Measurements from ENCODE around the gene CD40.
A peak's percentile ranks its signal among the peaks of the same experiment; 100 is the strongest.

Gene CD40

DNA sequence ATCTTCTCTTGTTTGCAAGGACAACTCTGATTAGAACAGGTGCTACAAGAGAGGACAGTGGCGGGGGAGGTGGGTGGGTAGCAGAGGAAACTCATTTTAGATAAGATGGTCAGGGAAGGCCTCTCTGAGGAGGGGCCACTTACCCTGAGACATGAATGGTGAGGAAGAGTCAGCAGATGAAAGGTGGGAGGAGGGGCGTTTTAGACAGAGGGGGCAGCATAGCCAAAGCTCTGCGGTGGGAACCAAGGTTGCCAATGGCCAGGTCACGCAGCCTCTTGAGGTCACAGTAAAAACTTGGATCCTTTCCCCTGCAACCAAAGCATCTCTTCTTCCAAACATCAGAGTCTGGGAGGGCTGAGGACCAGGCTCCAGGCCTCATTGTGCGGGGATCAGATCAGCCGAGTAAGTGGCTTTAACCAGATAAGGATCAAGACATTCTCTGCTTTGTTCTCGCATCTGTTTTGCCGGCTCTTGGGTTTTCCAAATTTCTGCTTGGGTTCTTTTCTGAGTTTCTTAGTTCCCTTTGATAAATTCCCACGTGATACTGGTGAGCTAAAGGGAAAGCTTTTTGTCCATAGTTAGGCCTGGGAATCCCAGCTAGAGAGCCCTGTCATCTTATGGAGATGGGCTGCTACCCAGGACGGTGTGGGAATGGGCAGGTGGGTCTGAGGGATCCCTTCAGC, 5.5 kb upstream of the CD40 start:
- no peaks in the 10 kb centered on the region for H3K36me3 ChIP-seq (ENCODE audit: control insufficient read depth, insufficient read depth, low read length)
- no peak overlapping the region for H3K27ac ChIP-seq (ENCODE audit: low read depth, low read length, severe bottlenecking)
- WGBS, 2 experiments (ENCODE audit: insufficient coverage in 2 of 2), result 77 to 93% methylated on average over 6 to 8 of the region's 10 CpGs
- H3K9me3 ChIP-seq (ENCODE audit: control insufficient read depth, low read length), result no peaks in the 10 kb centered on the region
- no peak overlapping the region for H3K4me3 ChIP-seq (ENCODE audit: extremely low read depth, insufficient read depth, low read length, poor library complexity, severe bottlenecking)
- no peaks in the 10 kb centered on the region for H3K4me1 ChIP-seq (ENCODE audit: control insufficient read depth, insufficient read depth, low read length, poor library complexity, severe bottlenecking)

DNA sequence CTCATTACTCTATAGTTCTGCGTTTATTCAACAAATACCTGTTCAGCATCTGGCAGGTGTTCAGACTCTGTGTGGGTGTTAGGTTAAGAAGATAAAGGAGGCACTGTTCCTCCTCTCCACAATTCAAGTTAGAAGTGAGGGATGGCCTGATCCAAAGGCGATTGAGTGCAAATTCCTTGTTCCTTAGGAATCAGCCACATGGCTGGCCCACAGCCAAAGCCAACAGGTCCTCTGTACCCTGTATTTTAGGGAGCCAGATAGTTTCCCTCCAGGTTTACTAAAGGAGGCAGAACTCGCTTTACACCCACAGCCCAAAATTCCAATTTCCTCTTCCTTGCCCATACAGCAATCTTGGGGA, 5.0 kb upstream of the CD40 start:
- Histone ChIP-seq H3K4me1 (ENCODE audit: control insufficient read depth, insufficient read depth, low read length, poor library complexity, severe bottlenecking) (no peaks in the 10 kb centered on the region), H3K36me3 (ENCODE audit: control insufficient read depth, insufficient read depth, low read length) (no peaks in the 10 kb centered on the region), H3K9me3 (ENCODE audit: control insufficient read depth, low read length) (no peaks in the 10 kb centered on the region), H3K4me3 (ENCODE audit: extremely low read depth, insufficient read depth, low read length, poor library complexity, severe bottlenecking) (no peak overlapping the region), H3K27ac (ENCODE audit: low read depth, low read length, severe bottlenecking) (no peak overlapping the region)
- WGBS, 2 experiments (ENCODE audit: insufficient coverage in 2 of 2), result 100% methylated on average over 1 of the region's 3 CpGs

- no peaks in the 10 kb centered on the region for H3K4me1 ChIP-seq (ENCODE audit: control insufficient read depth, insufficient read depth, low read length, poor library complexity, severe bottlenecking)
- no peaks in the 10 kb centered on the region for H3K9me3 ChIP-seq (ENCODE audit: control insufficient read depth, low read length)
- WGBS, 2 experiments (ENCODE audit: insufficient coverage in 2 of 2), result 70 to 74% methylated on average over 2 of the region's 2 CpGs
- H3K4me3 ChIP-seq (ENCODE audit: extremely low read depth, insufficient read depth, low read length, poor library complexity, severe bottlenecking), result no peak overlapping the region
- H3K36me3 ChIP-seq (ENCODE audit: control insufficient read depth, insufficient read depth, low read length), result no peaks in the 10 kb centered on the region
- no peak overlapping the region for H3K27ac ChIP-seq (ENCODE audit: low read depth, low read length, severe bottlenecking)
Observed at GRCh38 chr20:46114449-46114848, 3.7 kb upstream of the CD40 start.

GRCh38 chr20:46118481-46119020, 437 bp downstream of the CD40 start:
- H3K36me3 ChIP-seq (ENCODE audit: control insufficient read depth, insufficient read depth, low read length), result no peaks in the 10 kb centered on the region
- H3K4me1 ChIP-seq (ENCODE audit: control insufficient read depth, insufficient read depth, low read length, poor library complexity, severe bottlenecking), result peaks cover 16% of the 10 kb centered on the region
- H3K27ac ChIP-seq (ENCODE audit: low read depth, low read length, severe bottlenecking), result no peak overlapping the region
- no peaks in the 10 kb centered on the region for H3K9me3 ChIP-seq (ENCODE audit: control insufficient read depth, low read length)
- H3K4me3 ChIP-seq (ENCODE audit: extremely low read depth, insufficient read depth, low read length, poor library complexity, severe bottlenecking), result peak overlapping the region; percentile 35
- 67% methylated on average over 11 to 12 of the region's 15 CpGs for WGBS, 2 experiments (ENCODE audit: insufficient coverage in 2 of 2)

- Histone ChIP-seq H3K4me3 (ENCODE audit: extremely low read depth, insufficient read depth, low read length, poor library complexity, severe bottlenecking) (peak overlapping the region; percentile 35), H3K27ac (ENCODE audit: low read depth, low read length, severe bottlenecking) (no peak overlapping the region)
- 20 to 54% methylated on average over 1 of the region's 2 CpGs for WGBS, 2 experiments (ENCODE audit: insufficient coverage in 2 of 2)
Observed at GRCh38 chr20:46119028-46119546, 973 bp downstream of the CD40 start.

DNA sequence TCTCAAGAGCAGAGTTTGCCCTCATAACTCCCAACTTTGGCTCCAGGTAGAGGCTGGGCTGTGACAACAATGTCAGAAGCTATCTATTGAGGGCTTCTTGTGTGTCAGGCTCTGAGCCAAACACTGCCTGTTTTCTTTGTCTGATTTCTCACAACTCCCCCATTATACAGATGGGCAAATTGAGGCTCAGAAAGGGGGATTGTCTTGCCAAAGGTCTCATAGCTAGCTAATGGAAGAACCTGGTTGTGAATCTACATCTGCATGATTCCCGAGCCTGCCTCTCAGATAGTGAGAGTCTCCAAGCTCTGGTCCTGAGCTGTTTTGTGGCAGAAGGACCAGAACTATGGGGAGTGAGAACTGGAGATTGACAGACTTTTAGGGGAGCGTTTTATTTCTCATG, 1.4 kb downstream of the CD40 start:
- no peaks in the 10 kb centered on the region for H3K36me3 ChIP-seq (ENCODE audit: control insufficient read depth, insufficient read depth, low read length)
- H3K9me3 ChIP-seq (ENCODE audit: control insufficient read depth, low read length), result no peaks in the 10 kb centered on the region
- peaks cover 16% of the 10 kb centered on the region for H3K4me1 ChIP-seq (ENCODE audit: control insufficient read depth, insufficient read depth, low read length, poor library complexity, severe bottlenecking)
- H3K4me3 ChIP-seq (ENCODE audit: extremely low read depth, insufficient read depth, low read length, poor library complexity, severe bottlenecking), result no peak overlapping the region
- H3K27ac ChIP-seq (ENCODE audit: low read depth, low read length, severe bottlenecking), result no peak overlapping the region
- WGBS, 2 experiments (ENCODE audit: insufficient coverage in 2 of 2), result 88 to 100% methylated on average over 2 of the region's 2 CpGs

More at GRCh38 chr20:46119028-46119546, 973 bp downstream of the CD40 start:
- H3K9me3 ChIP-seq (ENCODE audit: control insufficient read depth, low read length), result no peaks in the 10 kb centered on the region
- H3K4me1 ChIP-seq (ENCODE audit: control insufficient read depth, insufficient read depth, low read length, poor library complexity, severe bottlenecking), result peaks cover 16% of the 10 kb centered on the region
- no peaks in the 10 kb centered on the region for H3K36me3 ChIP-seq (ENCODE audit: control insufficient read depth, insufficient read depth, low read length)

DNA sequence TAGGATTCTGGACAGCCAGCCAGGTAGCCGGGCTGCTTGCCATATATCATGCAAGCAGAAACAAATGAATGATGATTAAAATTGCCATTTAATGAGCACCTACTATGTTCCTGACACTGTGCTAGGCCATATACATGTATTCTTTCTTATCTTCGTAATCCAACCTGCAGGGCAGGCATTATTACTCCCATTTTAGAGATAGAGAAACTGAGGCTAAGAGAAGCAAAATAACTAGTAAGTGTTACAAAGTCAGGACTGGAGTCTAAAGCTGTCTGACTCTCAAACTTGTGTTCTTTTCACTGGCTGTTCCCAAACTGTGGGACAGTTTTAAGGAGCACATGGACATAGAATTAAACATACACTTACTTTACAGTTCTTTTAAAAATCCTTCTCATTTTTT, 2.0 kb downstream of the CD40 start:
- H3K9me3 ChIP-seq (ENCODE audit: control insufficient read depth, low read length), result no peaks in the 10 kb centered on the region
- no peak overlapping the region for H3K27ac ChIP-seq (ENCODE audit: low read depth, low read length, severe bottlenecking)
- peaks cover 16% of the 10 kb centered on the region for H3K4me1 ChIP-seq (ENCODE audit: control insufficient read depth, insufficient read depth, low read length, poor library complexity, severe bottlenecking)
- WGBS, 2 experiments (ENCODE audit: insufficient coverage in 2 of 2), result 75 to 80% methylated on average over 1 of the region's 2 CpGs
- no peak overlapping the region for H3K4me3 ChIP-seq (ENCODE audit: extremely low read depth, insufficient read depth, low read length, poor library complexity, severe bottlenecking)
- no peaks in the 10 kb centered on the region for H3K36me3 ChIP-seq (ENCODE audit: control insufficient read depth, insufficient read depth, low read length)

GRCh38 chr20:46121184-46121930, 3.2 kb downstream of the CD40 start:
- Histone ChIP-seq H3K4me3 (ENCODE audit: extremely low read depth, insufficient read depth, low read length, poor library complexity, severe bottlenecking) (no peak overlapping the region), H3K9me3 (ENCODE audit: control insufficient read depth, low read length) (no peaks in the 10 kb centered on the region), H3K4me1 (ENCODE audit: control insufficient read depth, insufficient read depth, low read length, poor library complexity, severe bottlenecking) (peaks cover 16% of the 10 kb centered on the region), H3K36me3 (ENCODE audit: control insufficient read depth, insufficient read depth, low read length) (no peaks in the 10 kb centered on the region), H3K27ac (ENCODE audit: low read depth, low read length, severe bottlenecking) (peak overlapping the region; percentile 30)
- WGBS, 2 experiments (ENCODE audit: insufficient coverage in 2 of 2), result 87 to 100% methylated on average over 2 of the region's 2 CpGs

DNA sequence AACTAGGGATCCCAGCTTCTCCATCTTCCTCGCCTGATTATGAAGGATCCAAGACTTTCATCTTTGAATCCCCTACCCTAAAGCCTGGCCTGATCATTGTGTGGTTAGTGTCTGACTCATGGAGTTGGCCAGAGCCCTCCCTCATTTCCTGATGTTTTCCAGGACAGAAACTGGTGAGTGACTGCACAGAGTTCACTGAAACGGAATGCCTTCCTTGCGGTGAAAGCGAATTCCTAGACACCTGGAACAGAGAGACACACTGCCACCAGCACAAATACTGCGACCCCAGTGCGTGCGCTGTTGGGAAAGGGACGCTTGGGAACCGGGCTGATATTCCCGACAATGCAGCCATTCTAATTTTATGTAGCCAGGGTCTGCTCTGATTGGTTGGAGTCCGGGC, 4.0 kb downstream of the CD40 start:
- Histone ChIP-seq H3K4me1 (ENCODE audit: control insufficient read depth, insufficient read depth, low read length, poor library complexity, severe bottlenecking) (peaks cover 16% of the 10 kb centered on the region), H3K4me3 (ENCODE audit: extremely low read depth, insufficient read depth, low read length, poor library complexity, severe bottlenecking) (no peak overlapping the region), H3K9me3 (ENCODE audit: control insufficient read depth, low read length) (no peaks in the 10 kb centered on the region), H3K36me3 (ENCODE audit: control insufficient read depth, insufficient read depth, low read length) (no peaks in the 10 kb centered on the region), H3K27ac (ENCODE audit: low read depth, low read length, severe bottlenecking) (peak overlapping the region; percentile 30)
- WGBS, 2 experiments (ENCODE audit: insufficient coverage in 2 of 2), result 85 to 94% methylated on average over 10 to 11 of the region's 11 CpGs

- Histone ChIP-seq H3K4me1 (ENCODE audit: control insufficient read depth, insufficient read depth, low read length, poor library complexity, severe bottlenecking) (peaks cover 16% of the 10 kb centered on the region), H3K9me3 (ENCODE audit: control insufficient read depth, low read length) (no peaks in the 10 kb centered on the region), H3K36me3 (ENCODE audit: control insufficient read depth, insufficient read depth, low read length) (no peaks in the 10 kb centered on the region), H3K4me3 (ENCODE audit: extremely low read depth, insufficient read depth, low read length, poor library complexity, severe bottlenecking) (no peak overlapping the region), H3K27ac (ENCODE audit: low read depth, low read length, severe bottlenecking) (no peak overlapping the region)
- 93 to 95% methylated on average over 13 to 15 of the region's 15 CpGs for WGBS, 2 experiments (ENCODE audit: insufficient coverage in 2 of 2)
Observed at GRCh38 chr20:46122516-46123481, 4.7 kb downstream of the CD40 start.

Data from mesodermal cell (in vitro differentiated cells).